Astrocyte (in vitro differentiated cells and primary cell): ENCODE results near the gene FSTL5.

Experiments
- CTCF ChIP-seq: IDR thresholded peaks from 2 replicates; pipeline ENCODE4 v1.5.1; 2011; ENCODE audit warnings: low read depth, mild to moderate bottlenecking, inconsistent platforms, low read length, moderate library complexity; ENCODE audit not compliant: insufficient read depth
- EZH2 ChIP-seq: IDR thresholded peaks from 2 replicates; pipeline ENCODE4 v1.6.1; 2012; ENCODE audit warnings: mild to moderate bottlenecking, low read length, inconsistent platforms; ENCODE audit not compliant: insufficient read depth

GRCh38 chr4:161359491-161359890 lies 804.3 kb downstream of the FSTL5 start:
- TF ChIP-seq CTCF (no peak), EZH2 (no peak)
